Endothelial cell (in vitro differentiated cells): Measurements from ENCODE around the gene TP63. TPM values are rescaled to one million over a fixed set of nuclear protein-coding genes. Genes with fewer than 3 reads are reported as not detected.

Source experiments
- DNase-seq: peaks from one replicate; pipeline ENCODE4 v3.0.0; 2021; ENCODE audit warnings: low spot score
- H3K27ac Mint-ChIP-seq: one replicate; pipeline ENCODE4 v1.8.0; 2021; ENCODE audit warnings: mixed read lengths, inconsistent platforms; ENCODE audit not compliant: unreplicated experiment
- H3K27me3 Mint-ChIP-seq: one replicate; pipeline ENCODE4 v1.8.0; 2021; ENCODE audit warnings: mild to moderate bottlenecking, moderate library complexity, mixed read lengths, inconsistent platforms; ENCODE audit not compliant: unreplicated experiment
- H3K36me3 Mint-ChIP-seq: one replicate; pipeline ENCODE4 v1.8.0; 2021; ENCODE audit warnings: mild to moderate bottlenecking, low read depth, mixed read lengths, inconsistent platforms; ENCODE audit not compliant: unreplicated experiment
- H3K4me1 Mint-ChIP-seq: one replicate; pipeline ENCODE4 v1.8.0; 2021; ENCODE audit warnings: mild to moderate bottlenecking, mixed read lengths, inconsistent platforms; ENCODE audit not compliant: unreplicated experiment
- H3K4me3 Mint-ChIP-seq: one replicate; pipeline ENCODE4 v1.8.0; 2021; ENCODE audit warnings: mild to moderate bottlenecking, mixed read lengths, inconsistent platforms; ENCODE audit not compliant: unreplicated experiment
- H3K9me3 Mint-ChIP-seq: one replicate; pipeline ENCODE4 v1.8.0; 2021; ENCODE audit warnings: mixed read lengths, inconsistent platforms; ENCODE audit not compliant: unreplicated experiment
- total RNA-seq: library from RNA; stranded (reverse); fragmentation: NEBNext Ultra II Directional; extraction: Animal tissue kit (Norgen Biotek cat#: 25700); gene quantifications from one replicate; pipeline ENCODE4 v1.2.1, GENCODE V29; 2021; ENCODE audit not compliant: unreplicated experiment
- TF ChIP-seq, protein P1 (sequence below): fragments of 200-600 bp; sonication (generic); IDR thresholded peaks from one replicate; pipeline ENCODE4 v1.5.0; 2021; ENCODE audit warnings: antibody characterized with exemption; ENCODE audit not compliant: unreplicated experiment

The TP63 gene
- total RNA-seq, 1 donor from 2014 or later: 1.0 TPM

DNA sequence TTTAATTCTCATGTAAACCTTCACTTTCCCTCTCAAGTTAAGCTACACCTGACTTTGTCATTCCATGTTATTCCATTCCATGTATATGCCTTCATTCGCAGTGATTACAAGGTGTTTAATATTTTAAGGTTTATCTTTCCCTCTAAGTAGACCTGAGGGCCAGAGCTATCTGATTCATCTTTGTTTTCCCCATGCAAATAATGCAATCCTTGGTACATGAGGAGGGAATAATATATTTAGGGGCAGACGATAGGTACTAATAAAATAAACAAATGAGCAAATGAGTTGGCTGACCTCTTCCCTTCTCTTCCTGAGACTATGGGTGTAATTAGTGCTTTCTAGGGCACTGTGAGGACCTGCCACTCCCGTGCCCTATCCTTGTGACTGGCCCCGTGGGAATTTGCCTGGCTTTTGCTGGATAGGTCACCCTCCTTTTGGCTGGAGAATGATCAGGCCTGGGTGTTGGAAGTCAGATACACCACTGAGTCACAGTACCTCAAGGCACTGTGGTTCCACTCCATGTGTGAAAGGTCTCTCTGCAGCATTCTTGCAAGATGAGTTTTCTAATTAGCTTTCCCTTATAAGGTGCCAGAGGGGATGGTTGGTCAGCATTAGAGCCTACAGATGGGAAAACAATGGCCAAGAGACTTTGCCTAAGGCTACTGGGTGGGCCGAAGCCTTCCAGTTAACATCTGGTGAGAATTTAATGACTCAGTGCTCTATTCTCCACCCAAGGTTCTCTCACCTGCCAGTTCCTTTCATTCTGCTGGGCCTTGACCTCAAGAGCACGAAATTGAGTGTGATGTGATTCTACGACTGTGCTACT is 306.3 kb downstream of the TP63 start:
- H3K27me3 Mint-ChIP-seq: no peaks in the 10 kb centered on the region
- H3K4me3 Mint-ChIP-seq: no peak overlapping the region
- no peaks in the 10 kb centered on the region for H3K36me3 Mint-ChIP-seq
- DNase-seq: no peak
- H3K4me1 Mint-ChIP-seq: peaks cover 3% of the 10 kb centered on the region
- no peaks in the 10 kb centered on the region for H3K9me3 Mint-ChIP-seq
- no peak overlapping the region for H3K27ac Mint-ChIP-seq
- TF ChIP-seq, protein P1, sequence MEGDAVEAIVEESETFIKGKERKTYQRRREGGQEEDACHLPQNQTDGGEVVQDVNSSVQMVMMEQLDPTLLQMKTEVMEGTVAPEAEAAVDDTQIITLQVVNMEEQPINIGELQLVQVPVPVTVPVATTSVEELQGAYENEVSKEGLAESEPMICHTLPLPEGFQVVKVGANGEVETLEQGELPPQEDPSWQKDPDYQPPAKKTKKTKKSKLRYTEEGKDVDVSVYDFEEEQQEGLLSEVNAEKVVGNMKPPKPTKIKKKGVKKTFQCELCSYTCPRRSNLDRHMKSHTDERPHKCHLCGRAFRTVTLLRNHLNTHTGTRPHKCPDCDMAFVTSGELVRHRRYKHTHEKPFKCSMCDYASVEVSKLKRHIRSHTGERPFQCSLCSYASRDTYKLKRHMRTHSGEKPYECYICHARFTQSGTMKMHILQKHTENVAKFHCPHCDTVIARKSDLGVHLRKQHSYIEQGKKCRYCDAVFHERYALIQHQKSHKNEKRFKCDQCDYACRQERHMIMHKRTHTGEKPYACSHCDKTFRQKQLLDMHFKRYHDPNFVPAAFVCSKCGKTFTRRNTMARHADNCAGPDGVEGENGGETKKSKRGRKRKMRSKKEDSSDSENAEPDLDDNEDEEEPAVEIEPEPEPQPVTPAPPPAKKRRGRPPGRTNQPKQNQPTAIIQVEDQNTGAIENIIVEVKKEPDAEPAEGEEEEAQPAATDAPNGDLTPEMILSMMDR: no peak

DNA sequence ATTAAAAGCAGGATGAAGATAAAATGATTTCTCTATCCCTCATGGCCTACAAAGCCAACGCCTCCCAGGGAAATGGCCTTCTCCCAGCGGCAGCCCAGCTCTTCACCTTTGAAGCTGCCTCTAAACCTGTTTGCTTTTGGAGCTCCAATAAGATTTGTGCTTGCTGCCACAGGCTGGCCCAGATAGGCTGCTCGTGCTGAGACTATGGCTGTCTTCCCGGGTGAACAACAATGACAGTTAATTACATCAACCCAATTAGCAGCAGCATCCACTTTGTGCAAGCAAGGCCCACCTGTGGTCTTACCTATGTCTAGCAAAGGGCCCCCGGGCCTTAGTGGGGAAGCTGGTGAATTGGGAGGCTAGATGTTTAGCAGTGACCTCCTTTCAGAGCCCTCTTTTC is 309.9 kb downstream of the TP63 start:
- Mint-ChIP-seq H3K4me1 (peaks cover 3% of the 10 kb centered on the region), H3K27ac (no peak overlapping the region), H3K27me3 (peaks cover 1% of the 10 kb centered on the region), H3K9me3 (no peaks in the 10 kb centered on the region), H3K4me3 (no peak overlapping the region), H3K36me3 (no peaks in the 10 kb centered on the region)
- TF ChIP-seq, protein P1: no peak
- no peak for DNase-seq

DNA sequence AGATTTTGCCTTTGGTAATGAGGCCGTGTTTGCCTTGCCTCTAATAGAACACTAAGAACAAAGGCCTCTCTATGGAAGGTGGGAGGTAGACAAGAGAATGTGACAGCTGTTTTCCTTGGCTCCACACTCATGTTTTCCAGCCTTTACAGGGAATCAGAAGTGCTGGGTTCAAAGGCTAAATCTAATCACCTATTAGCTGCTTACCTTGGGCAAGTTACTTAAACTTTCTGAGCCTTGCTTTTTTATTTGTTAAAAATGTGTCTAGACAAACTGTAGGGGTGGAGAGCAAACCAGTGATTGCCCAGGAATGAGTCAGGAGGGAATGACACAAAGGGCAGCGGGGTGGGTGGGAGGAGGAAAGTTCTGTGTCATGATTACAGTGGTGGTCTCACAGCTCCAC is 310.5 kb downstream of the TP63 start:
- H3K27ac Mint-ChIP-seq: no peak overlapping the region
- no peak for DNase-seq
- no peak overlapping the region for H3K4me3 Mint-ChIP-seq
- H3K9me3 Mint-ChIP-seq: no peaks in the 10 kb centered on the region
- H3K27me3 Mint-ChIP-seq: peaks cover 2% of the 10 kb centered on the region
- no peaks in the 10 kb centered on the region for H3K4me1 Mint-ChIP-seq
- TF ChIP-seq, protein P1: no peak
- H3K36me3 Mint-ChIP-seq: no peaks in the 10 kb centered on the region

DNA sequence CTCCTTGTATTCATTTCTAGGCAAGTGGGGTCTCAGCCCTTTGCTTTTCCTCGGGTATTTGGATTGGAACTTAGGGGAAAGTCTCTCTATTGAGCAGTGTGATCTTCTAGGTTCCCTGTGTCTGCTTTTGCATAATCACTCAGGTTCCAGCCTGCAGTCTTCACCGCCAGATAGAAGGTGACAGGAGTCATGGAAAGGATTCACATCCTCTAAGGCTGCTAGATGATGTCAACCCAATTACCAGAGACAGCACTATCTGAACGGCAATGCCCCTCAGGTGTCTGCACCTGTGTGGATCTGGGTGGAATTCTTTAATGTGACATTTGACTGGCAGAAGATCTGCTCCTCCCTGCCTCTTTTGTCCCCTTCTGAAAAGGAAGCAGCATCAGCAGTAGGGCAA is 311.8 kb downstream of the TP63 start:
- TF ChIP-seq, protein P1: no peak
- no peaks in the 10 kb centered on the region for H3K9me3 Mint-ChIP-seq
- H3K4me1 Mint-ChIP-seq: peaks cover 3% of the 10 kb centered on the region
- no peak for DNase-seq
- no peak overlapping the region for H3K27ac Mint-ChIP-seq
- H3K27me3 Mint-ChIP-seq: peaks cover 2% of the 10 kb centered on the region
- no peaks in the 10 kb centered on the region for H3K36me3 Mint-ChIP-seq
- no peak overlapping the region for H3K4me3 Mint-ChIP-seq
